Embryonic facial prominence (tissue), 1 donor: ENCODE results near the gene BAIAP2.
"Not testable (repeated sequence)": the region's sequence is repeated elsewhere in the genome, so short reads cannot be mapped to it uniquely, and the experiment has no call there.

Source experiments
- DNase-seq: peaks from one replicate; pipeline ENCODE4 v3.0.0-alpha.2; 2016; ENCODE audit errors: extremely low spot score

The BAIAP2 gene

DNA sequence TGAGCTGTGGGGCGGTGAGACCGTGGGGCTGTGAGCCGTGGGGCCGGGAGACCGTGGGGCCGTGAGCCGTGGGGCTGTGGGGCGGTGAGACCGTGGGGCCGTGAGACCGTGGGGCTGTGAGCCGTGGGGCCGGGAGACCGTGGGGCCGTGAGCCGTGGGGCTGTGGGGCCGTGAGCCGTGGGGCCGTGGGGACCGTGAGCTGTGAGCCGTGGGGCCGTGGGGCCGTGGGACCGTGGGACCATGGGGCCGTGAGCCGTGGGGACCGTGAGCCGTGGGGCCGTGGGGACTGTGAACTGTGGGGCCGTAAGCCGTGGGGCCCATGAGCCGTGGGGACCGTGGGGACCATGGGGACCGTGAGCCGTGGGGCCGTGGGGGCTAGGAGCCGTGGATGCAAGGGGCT lies 105.7 kb downstream of the BAIAP2 start:
- no peak for DNase-seq

DNA sequence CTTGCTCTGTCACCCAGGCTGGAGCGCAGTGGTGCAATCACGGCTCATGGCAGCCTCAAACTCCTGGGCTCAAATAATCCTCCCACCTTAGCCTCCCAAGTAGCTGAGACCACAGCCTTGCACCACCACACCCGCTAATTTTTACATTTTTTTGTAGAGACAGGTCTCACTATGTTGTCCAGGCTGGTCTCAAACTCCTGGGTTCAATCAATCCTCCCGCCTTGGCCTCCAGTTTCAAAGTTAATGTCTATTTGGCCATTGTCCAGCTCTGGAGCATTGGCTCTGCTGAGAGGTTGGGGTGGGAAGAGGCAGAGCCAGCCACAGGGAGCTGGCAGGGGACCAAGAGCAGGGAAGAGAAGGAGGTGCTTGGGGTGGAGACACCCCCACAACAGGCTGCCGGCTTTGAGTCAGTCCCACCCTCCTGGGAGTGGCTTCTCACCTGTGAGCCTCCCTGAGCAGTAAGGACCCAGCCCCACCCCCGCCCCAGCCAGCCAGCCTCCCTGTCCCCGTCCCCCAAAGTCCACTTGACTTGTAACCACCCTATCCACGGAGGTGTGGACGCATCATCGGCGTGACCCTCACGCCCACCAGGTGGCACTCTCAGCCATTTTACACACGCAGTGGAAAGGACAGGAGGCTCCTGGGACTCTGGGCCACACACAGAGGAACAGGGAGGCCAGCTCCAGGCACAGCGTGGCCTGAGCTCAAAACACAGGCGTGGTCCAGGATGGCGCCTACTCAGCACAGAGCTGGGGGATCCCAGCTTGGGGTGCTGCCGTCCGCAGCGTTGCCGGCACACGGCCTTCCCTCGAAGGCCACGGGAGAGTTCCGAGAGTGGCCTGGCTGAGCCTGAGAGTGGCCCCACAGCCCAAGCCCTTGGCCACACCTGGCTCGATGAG lies 107.6 kb downstream of the BAIAP2 start:
- DNase-seq, result no peak

DNA sequence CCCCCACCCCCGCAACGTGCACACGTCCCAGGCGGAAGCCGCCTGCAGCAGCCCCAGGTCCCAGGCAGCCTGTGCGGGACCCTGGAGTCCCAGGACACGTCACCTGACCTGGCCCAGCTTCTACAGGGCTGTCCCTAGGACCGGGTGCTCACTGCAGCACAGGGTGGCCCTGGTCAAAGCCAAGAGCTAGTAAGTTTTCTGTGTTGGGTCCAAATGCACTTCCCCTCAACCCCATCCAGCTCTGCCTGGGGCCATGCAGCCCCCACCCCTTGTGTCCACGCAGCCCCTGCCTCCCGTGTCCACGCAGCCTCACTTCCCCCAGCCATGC lies 108.2 kb downstream of the BAIAP2 start:
- no peak for DNase-seq

DNA sequence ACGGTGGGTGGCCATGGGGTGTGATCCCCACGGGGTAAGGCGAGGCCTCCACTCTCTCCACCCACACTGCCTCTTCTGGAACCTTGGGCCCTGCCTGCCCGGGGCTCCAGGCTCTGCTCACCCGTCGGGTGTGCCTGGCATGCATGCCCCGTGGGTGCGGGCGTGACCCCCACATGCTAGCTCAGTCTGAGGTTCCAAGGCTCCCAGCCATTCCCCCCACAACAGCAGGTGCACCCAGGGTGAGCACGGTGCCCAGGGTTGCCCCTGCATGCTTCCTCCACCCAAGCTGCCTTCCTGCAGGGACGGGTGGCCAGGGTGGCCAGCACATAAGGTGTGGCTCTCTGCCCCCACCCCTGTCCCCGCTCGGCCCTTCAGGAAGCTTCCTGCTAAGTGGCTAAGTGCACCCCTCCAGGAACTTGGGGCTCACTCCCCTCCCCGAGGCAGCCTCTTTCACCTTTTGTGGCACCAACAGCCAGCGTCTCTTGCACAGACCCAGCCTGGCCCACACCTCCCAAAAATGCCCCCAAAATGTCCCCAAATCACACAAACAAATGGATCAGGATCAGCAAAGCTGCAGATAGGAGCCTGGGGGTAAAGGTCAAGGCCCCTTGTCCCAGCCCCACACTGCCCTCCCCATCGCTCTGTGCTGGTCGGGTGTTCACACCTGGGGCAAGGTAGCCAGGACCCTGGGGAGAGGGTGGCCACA lies 108.9 kb downstream of the BAIAP2 start:
- no peak for DNase-seq

DNA sequence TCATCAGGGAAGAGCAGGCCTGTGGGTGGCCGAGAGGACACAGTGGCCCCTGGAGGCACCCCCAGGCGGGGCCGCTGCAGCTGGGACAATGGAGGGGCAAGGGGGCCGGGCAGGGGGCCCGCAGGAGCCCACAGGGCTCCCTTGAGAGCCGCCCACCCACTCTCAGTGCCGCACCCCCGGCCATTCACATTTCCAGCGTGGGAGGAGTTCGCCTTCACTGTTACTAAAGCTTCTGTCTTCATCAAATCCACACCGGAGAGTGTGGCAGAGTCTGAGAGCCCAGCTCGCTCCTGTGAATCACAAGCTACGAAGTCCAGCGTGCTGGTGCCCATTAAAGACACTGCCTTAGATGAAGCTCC lies 109.5 kb downstream of the BAIAP2 start:
- no peak for DNase-seq

DNA sequence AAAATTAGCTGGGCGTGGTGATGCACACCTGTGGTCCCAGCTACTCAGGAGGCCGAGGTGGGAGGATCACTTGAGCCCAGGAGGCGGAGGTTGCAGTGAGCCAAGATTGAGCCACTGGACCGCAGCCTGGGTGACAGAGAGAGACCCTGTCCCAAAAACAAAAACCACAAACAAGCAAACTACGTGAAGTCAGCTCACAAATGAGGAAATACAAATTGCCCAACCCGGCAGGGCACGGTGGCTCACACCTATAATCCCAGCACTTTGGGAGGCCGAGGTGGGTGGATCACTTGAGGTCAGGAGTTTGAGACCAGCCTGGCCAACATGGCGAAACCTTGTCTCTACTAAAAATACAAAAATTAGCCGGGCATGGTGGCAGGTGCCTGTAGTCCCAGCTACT lies 111.3 kb downstream of the BAIAP2 start:
- DNase-seq, result not testable (repeated sequence)

DNA sequence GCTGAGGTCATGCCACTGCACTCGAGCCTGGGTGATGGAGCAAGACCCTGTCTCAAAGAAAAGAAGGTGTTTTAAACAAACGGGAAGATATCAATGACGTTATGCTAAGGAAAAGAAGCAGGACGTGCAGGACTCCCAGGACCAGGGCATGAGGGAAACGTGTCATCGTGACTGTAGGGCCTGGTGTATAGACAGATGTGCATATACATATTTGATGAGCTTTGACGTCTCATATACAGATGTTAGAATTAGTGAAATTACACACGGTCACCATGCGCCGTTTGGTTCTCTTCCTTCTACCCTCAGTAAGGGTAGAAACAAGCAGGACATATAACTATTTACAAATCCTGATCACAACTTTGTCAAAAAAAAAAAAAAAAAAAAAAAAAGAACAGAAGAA lies 112.8 kb downstream of the BAIAP2 start:
- no peak for DNase-seq

DNA sequence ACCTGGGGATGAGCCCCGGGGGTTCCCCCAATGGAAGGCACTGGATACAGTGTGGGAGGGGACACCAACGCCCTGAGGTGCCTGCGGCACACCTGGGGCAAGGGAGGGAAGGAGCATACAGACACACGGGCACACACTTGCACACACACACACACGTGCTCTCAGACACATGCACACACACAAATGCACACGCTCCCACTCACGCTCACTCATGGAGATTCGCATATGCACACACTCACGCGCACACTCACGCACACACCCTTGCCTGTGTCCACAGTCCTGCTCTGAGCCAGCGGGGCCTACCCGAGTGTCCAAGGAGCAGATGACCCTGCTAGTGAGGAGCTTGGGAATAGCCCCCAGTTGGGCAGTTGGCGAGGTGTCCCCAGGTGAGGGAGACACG lies 113.6 kb downstream of the BAIAP2 start:
- DNase-seq, result no peak

DNA sequence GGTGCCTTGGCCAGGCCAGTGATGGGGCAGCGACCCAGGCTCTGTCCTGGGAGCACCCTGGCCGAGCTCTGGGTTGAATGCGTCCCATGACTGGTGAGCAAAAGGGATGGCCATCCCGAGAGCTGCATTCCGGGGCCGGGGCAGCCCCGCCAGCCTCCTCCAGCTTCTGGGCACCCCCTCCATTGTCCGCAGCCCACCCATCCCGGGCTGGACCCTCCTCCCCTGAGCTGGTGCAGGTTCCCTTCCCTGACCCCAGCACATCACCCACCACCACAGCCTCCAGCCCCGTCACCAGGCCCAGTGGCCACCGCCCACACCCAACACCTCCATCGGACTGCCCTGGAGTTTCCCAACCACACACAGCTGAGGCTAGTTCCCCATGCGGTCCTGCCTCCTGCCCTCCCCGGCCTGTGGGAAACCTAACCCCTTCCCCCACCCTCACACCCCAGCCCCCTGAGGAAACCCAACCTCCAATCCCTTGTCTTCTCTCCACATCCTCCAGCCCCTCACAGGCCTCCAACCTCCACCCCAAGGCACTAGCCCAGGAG lies 114.1 kb downstream of the BAIAP2 start:
- no peak for DNase-seq

DNA sequence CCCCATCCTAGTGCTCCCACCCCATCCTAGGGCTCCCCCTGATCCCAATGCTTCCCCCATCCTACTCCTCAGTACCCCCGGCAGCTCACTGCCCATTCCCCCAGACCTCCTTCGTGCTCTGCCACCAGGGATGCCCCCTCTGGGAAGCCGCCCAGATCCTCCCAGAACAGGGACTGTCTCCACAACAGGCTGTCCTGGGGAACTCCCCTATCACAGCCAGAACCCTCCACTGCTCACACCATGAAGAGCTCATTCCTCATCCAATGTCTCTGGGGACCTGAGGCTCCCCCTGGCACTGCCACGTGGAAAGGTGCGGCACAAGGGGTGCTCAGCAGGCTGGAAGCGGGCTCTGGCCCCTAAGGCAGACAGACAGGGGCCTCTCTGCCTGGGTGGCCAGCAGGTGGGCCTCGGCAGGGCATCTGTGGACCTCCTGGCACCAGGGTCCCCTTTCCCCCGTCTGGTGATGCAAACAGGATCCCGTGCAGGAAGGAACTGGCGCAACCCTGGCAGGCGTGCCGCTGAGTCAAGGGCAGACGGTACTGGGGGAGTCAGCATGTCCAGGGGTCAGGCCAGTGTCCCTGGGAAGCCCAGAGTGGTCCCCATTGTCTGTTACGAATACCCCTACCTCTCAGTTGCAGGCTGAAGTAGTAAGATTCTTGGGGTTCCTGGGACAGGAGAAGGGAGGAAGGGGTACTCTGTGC lies 115.6 kb downstream of the BAIAP2 start:
- DNase-seq, result no peak

DNA sequence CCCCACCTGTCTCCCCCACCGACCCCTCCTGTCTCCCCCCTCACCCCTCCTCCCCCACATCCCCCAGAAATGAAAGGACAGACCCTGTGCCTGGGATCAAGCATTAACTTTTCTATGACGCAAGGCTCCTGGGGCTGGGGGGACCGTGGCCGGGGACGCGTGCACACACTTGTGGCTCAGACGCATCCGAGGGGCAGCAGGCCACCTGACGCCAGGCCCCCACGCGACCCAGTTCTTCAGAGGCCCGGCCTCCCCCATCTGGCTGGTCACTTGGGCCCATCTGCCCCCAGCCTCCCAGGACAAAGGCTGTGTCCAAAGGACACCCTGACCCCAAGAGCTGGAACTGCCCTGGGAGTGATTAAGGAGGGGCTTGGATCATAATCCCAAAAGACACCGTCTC lies 116.3 kb downstream of the BAIAP2 start:
- DNase-seq, result no peak

DNA sequence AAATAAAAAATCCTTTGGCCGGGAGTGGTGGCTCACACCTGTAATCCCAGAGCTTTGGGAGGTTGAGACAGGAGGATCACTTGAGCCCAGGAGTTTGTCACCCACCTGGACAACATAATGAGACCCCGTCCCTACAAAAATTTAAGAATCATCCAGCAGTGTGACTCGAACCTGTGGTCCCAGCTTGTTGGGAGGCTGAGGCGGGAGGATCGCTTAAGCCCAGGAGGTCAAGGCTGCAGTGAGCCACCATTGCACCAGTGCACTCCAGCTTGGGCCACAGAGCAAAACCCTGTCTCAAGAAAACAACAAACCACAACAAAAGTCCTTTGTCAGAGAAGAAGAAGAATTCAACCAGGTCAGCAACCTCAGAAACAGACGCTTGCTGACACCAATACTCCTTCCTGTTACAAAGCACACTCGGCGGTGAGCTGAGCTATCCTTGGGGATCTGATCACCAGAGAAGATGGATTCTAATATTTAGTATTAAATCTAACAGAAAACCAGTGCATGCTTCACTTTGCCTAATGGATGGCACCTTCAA lies 117.4 kb downstream of the BAIAP2 start:
- no peak for DNase-seq

DNA sequence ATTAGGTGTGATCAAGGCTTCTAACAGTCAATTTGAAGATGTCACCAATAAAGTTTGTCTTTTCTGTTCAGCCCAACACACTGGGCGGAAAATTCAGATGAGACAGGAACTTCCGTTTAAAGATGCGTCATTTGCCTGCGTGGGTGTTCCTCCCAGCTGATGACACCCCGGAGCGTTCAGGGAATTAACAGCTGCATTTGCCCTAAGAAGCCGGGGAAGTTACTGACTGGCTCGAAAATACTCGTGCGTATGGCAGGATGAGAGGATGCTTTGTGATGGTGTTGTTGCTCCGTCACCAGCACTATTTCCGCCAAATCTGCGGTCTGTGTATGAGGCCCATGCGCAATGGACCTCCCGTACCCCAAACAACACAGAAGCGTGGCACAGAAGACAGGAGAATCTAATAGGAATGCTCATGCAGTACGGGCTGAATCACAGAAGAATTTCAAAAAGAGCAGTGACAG lies 118.4 kb downstream of the BAIAP2 start:
- DNase-seq, result no peak

DNA sequence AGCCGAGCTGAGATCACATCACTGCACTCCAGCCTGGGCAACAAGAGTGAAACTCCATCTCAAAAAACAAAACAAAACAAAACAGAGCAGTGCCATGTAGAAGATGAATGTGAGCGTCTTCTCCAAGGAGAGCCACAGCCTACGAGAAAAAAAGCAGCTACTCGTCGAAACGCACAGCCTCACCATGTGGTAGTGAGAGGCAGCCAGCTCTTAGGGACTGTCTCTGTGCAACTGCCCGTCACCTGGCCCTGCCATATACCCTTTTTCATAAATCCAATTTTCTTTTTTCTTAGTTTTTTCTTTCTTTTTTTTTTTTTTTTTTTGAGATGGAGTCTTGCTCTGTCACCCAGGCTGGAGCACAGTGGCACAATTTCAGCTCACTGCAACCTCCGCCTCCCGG lies 119.1 kb downstream of the BAIAP2 start:
- DNase-seq, result not testable (repeated sequence)

DNA sequence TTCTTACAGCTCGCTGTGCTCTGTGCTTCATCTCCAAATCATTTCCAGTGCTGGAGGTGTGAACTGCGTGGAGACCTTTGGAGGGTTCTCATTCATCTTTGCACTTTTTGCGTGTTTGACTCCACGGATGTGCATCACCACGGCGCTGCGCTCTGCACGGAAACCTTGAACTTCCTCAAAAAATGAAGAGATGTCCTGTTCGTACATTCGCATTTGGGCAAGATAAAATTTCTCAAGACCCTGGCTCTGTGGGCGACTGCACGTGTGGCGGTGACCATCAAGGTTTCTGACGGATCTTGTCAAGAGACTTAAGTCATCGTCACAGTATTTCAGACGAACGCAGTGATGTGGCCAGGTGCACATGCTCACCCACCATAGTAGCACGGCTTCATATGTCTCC lies 120.0 kb downstream of the BAIAP2 start:
- no peak for DNase-seq

DNA sequence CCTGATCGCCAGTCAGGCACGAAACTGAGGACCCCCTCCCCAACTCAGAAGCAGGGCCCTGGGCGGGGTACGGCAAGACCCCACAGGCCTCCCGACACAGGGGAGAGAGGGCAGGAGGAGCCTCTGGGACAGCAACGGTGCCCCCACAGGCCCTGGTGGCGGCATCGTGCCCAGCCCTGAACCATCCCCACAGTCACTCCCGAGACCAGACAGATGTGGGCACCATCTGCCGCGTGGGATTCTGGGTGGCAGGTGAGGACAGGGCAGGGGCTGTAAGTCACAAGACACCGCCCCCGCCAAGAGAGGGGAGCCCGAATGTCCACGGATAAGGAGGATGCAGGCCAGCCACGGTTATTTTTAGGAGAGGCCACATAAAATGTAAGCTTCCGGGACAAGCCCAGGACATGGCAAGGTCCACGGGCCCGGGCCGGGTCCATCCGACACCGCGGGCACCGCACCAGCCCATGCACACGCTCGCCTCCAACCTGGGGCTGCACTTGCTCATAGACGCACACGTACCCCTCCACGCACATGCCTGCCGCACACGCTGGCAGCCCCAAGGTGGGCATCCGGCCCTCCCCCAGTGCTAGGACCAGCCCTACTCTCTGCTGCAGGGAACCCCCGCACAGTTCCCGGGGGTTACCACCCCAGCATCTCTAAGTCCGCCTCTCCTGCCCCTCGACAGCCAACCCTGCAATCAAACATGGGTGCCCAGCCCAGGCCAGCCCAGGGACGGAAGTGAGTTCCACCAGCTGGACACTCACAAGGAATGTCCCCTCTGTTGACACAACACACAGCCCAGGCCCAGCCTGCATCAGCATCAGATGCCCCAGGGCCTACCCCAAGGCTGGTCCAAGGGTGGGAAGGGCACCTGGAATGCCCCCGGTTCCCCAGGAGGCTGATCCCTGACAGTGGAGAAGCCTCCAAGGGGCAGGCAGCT lies 122.2 kb downstream of the BAIAP2 start:
- no peak for DNase-seq

DNA sequence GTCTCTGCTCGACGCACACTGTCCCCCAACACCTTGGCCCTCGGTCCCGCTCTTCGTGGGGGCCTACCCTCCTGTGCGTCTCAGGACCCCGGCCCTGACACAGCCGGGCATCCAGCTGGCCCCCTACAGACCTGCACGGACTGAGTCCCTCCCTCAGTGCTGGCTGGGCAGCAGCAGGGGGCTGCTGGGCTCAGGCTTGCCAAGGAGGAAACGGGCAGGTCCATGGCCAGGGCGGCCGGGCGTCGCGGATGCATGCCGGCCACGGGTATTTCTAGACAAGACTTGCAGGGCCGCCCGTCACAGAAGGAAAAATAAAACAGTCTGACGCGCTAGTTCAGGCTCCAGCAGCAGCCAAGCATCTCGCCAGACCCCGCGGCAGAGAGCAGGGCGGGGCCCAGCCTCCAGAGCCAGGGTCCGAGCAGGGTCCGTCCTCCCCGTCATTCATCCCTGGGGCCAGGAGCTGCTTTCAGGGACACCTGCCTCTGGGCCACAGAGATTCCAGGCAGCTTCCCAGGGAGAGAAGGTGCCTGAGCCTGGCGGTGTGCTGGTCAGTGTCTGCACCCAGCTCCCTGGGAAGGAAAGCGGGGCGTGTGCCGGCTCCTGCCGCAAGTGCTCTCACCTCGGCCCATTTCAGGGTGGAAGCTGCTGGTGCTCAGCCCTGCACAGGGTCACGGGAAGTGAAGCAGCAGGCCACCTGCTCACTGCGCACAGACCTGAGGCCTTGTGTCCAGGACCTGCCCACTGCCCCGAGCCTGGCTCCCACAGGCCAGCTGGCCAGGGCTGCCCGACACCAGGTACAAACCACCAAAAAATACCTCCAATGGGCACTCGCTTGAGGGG lies 123.1 kb downstream of the BAIAP2 start:
- DNase-seq, result no peak

DNA sequence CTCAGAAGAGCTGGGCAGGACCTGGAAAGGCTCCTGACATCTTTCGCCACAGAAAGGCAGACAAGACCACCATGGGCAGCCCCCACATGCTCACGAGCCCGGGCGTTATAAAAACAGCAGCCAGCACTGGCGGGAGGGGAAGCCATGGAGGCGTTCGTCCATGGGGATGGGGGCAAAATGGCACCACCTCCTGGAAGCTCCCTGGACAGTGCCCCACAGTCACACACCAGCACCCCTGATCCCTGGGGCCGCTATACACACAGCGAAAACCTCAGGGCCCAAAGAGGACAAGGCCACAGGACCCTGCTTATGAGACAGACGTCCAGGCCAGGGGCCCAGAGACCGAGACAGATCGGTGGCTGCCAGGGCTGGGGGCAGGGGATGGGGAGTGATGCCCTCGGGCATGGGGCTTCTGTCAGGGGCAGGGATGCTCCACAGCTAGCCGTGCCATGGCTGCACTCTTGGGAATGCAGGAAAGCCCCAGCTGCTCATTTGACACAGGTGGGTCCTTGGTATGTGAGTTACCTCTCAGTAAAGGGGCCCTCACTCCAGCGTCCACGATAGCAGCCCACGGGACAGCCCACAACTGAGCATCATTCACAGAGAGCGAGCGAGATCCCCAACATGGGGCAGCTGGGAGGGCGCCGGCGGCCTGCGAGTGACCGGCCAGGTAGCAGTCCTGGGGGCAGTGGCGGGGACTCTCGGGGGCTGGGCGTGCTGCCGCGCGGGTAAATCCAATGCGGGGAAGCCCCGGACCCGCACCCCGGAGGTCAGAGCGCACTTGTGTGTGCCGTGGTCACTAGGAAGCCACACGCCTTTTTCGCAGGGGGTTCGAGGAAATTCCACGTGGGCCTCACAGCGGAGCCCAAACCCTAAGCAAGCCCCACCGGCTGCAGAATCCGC lies 124.0 kb downstream of the BAIAP2 start:
- no peak for DNase-seq
